ENCODE data around the gene SMO. TPM values are rescaled to one million over a fixed set of nuclear protein-coding genes. Genes with fewer than 3 reads are reported as not detected.
"Not testable (repeated sequence)": the region's sequence is repeated elsewhere in the genome, so short reads cannot be mapped to it uniquely, and the experiment has no call there.

The SMO gene
- polyA plus RNA-seq, 5 donors, result 49.9 to 63.8 (median 59.7) TPM

DNA sequence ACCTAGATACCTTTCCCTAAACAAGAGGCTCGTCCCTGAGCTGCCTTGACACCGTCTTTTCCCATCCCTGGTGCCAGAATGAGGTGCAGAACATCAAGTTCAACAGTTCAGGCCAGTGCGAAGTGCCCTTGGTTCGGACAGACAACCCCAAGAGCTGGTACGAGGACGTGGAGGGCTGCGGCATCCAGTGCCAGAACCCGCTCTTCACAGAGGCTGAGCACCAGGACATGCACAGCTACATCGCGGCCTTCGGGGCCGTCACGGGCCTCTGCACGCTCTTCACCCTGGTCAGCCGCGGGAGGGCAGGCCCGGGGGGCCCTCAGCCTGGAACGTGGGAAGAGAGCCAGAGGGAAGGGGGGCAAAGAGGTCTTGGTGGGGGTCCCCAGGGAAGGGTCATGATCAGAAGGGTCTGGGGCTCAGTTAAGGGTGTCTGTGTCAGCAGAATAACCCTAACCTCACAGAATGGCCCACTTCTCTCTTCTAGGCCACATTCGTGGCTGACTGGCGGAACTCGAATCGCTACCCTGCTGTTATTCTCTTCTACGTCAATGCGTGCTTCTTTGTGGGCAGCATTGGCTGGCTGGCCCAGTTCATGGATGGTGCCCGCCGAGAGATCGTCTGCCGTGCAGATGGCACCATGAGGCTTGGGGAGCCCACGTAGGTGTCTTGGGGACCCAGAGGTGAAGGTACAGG lies 16.8 kb downstream of the SMO start:
- DNase-seq, result no peak

DNA sequence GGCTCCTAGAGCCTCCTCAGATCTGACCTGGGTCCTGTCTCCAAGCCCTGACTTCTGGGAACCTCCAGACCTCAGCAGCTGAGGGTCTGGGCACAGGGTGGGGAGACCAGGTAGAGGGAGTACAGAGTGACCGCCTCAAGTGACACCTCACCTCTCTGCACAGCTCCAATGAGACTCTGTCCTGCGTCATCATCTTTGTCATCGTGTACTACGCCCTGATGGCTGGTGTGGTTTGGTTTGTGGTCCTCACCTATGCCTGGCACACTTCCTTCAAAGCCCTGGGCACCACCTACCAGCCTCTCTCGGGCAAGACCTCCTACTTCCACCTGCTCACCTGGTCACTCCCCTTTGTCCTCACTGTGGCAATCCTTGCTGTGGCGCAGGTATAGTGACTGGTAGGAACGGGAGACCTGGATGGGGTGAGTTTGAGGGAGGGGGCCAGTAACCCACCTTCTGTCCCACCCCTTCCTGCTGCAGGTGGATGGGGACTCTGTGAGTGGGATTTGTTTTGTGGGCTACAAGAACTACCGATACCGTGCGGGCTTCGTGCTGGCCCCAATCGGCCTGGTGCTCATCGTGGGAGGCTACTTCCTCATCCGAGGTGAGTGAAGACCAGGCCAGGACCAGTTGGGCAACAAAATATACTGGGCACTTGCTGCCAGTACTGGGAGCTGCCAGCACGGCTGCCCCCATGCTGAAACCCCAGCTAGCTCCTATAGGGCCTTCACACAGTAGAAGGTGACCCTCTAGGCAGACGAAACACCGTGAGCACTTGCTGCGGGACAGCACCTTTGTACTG lies 17.8 kb downstream of the SMO start:
- no peak for DNase-seq

DNA sequence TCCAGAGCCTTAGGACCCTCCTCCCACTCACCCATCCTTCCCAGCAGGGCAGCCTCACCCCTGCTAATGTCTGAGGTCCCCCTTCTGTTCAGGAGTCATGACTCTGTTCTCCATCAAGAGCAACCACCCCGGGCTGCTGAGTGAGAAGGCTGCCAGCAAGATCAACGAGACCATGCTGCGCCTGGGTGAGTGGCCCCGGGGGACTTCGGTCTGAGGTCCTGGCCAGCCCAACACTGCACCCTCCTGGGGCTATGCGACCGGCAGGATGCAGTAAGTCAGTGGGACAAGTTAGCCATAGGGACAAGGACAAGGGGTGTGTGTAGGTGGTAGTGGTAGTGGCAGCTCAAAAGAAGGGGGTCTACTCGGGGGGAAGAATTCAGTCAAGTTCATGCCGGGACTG lies 20.2 kb downstream of the SMO start:
- DNase-seq, result no peak

DNA sequence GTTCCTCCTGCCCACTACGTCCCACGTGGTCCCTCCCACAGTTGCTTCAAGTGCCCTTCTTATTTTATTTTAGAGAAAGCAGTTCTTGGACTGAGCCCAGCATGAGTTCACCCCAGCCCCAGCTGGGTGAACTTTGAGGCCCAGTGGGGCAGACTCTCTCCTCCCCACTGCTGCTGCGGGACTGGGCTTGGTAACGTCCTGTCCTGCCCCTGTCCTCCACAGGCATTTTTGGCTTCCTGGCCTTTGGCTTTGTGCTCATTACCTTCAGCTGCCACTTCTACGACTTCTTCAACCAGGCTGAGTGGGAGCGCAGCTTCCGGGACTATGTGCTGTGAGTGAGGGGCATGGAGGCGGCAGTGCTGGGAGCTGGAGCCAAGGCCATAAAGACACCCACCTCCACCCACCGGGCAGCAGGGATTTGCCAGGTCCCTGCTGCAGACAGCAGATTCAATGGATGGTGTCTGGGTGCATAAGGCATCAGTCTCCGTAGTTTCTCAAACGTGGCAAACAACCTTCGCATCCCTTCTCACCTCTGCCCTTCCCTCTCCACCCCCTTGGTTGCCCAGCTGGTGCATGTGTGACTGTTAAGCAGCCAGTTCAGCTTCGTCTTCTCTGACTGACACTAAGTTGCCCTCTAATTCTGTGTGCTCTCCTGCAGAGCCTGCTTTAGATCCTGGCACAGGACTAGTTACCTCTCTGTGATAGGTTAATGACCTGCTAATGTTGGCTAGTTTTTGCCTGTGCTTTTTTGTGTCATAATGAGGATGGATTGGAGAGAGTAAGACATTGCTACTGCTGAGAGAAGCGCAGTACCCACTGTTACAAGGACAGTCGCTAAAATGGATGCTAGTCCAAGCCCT lies 20.9 kb downstream of the SMO start:
- DNase-seq, result no peak

DNA sequence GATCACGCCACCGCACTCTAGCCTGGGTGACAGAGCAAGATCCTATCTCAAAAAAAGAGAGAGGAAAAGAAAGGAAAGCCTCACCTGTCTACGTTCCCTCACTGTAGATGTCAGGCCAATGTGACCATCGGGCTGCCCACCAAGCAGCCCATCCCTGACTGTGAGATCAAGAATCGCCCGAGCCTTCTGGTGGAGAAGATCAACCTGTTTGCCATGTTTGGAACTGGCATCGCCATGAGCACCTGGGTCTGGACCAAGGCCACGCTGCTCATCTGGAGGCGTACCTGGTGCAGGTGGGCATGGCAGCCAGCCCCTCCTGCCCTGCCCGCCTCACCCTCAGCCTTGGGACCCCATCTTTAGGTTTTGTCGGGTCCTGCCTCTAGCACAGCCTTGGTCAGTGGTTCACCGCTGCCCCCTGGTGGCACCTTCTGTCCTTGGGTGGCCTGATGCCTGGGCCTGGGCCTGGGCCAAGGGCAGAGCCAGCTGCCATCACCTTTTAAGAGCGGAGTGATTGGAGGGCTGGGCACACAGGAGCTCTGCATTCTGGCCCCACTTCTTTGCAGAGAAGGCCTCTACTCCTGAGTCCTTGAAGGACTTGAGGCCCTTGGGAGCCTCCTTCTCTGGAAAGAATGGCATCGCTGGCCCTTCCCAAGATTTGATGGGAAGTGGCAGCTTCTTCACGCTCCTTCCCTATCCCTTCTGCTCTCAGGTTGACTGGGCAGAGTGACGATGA lies 22.0 kb downstream of the SMO start:
- peak in 1 of 2 donors; percentile 58 for DNase-seq

DNA sequence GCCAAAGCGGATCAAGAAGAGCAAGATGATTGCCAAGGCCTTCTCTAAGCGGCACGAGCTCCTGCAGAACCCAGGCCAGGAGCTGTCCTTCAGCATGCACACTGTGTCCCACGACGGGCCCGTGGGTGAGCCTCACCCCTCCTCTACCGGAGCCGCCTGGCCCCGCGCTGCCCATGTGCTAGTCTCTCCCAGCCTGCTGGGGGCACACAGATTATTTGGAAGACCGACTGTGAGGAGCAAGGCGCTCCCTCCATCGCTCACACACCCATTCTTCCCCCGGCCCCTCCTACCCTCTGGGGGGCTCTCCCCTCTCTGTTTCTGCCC lies 22.5 kb downstream of the SMO start:
- no peak for DNase-seq

DNA sequence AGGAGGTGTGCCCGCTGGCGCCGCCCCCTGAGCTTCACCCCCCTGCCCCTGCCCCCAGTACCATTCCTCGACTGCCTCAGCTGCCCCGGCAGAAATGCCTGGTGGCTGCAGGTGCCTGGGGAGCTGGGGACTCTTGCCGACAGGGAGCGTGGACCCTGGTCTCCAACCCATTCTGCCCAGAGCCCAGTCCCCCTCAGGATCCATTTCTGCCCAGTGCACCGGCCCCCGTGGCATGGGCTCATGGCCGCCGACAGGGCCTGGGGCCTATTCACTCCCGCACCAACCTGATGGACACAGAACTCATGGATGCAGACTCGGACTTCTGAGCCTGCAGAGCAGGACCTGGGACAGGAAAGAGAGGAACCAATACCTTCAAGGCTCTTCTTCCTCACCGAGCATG lies 23.7 kb downstream of the SMO start:
- no peak for DNase-seq

DNA sequence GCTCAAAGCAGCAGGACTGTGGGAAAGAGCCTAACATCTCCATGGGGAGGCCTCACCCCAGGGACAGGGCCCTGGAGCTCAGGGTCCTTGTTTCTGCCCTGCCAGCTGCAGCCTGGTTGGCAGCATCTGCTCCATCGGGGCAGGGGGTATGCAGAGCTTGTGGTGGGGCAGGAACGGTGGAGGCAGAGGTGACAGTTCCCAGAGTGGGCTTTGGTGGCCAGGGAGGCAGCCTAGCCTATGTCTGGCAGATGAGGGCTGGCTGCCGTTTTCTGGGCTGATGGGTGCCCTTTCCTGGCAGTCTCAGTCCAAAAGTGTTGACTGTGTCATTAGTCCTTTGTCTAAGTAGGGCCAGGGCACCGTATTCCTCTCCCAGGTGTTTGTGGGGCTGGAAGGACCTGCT lies 24.2 kb downstream of the SMO start:
- DNase-seq, result no peak

DNA sequence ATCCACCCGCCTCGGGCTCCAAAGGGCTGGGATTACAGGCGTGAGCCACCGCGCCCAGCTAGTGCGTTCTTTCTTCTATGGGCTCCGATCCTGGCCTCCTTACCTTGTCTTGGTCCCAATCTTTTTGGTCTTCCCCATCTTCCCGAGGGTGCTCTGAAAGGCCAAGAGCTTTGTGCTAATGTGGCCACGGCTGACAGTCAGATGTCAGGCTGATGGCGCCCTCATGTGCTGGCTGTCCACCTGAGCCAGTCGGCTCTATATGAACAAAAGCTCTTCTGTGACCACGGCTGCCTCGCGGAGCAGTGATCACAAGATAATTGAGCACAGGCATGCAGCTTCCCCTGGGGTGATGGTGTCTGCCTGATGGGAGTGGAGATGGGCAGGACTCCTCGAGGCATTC lies 25.4 kb downstream of the SMO start:
- no peak for DNase-seq

DNA sequence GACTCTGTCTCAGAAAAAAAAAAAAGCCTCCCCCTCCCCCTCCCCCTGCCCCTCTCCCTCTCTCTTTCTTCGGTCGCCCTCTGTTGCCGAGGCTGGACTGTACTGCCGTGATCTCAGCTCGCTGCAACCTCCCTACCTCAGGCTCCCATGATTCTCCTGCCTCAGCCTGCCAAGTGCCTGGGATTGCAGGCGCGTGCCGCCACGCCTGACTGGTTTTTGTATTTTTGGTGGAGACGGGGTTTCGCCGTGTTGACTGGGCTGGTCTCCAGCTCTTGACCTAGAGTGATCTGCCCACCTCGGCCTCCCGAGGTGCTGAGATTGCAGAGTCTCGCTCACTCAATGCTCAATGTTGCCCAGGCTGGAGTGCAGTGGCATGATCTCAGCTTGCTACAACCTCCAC lies 27.3 kb downstream of the SMO start:
- not testable (repeated sequence) for DNase-seq

DNA sequence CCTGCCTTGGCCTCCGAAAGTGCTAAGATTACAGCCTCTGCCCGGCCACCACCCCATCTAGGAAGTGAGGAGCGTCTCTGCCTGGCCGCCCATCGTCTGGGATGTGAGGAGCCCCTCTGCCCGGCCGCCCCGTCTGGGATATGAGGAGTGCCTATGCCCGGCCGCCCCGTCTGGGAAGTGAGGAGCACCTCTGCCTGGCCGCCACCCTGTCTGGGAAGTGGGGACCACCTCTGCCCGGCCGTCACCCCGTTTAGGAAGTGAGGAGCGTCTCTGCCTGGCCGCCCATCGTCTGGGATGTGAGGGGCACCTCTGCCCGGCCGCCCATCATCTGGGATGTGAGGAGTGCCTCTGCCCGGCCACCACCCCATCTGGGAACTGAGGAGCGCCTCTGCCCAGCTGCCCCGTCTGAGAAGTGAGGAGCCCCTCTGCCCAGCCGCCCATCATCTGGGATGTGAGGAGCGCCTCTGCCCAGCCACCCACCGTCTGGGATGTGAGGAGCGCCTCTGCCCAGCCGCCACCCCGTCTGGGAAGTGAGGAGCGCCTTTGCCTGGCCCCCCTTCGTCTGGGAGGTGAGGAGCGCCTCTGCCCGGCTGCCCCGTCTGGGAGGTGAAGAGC lies 27.8 kb downstream of the SMO start:
- DNase-seq, result not testable (repeated sequence)

DNA sequence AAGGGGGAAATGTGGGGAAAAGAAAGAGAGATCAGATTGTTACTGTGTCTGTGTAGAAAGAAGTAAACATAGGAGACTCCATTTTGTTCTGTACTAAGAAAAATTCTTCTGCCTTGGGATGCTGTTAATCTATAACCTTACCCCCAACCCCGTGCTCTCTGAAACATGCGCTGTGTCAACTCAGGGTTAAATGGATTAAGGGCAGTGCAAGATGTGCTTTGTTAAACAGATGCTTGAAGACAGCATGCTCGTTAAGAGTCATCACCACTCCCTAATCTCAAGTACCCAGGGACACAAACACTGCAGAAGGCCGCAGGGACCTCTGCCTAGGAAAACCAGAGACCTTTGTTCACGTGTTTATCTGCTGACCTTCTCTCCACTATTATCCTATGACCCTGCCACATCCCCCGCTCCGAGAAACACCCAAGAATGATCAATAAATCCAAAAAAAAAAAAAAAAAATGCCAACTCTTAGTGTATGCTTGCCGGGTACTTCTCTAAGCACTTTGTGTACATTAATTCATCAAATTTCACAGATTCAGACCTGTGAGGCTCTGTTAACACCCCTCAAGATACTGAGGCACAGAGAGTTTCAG lies 28.5 kb downstream of the SMO start:
- DNase-seq, result not testable (repeated sequence)

DNA sequence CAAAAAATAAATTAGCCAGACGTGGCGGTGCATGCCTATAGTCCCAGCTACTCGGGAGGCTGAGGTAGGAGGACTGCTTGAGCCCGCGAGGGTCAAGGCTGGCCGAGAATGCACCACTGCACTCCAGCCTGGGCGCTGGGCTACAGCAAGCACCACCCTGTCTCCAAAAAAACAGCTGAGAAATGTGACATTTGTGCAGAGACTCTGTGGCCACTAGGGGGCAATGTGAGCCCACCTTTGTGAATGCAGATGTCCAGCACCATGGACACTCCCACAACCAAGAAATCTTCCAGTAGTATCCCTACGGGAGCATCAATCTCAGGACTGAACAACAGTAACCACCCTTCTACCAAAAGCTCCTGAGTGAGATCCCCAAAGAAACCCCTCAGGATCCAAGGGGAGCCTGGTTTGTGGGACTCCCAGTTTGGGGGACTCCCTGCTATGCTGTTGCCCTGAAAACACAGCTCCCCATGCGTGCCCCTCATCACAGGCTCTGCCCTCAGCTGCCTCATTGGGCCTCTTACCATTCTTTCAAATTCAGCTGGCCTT lies 30.2 kb downstream of the SMO start:
- DNase-seq, result peak; percentile 57 to 74

DNA sequence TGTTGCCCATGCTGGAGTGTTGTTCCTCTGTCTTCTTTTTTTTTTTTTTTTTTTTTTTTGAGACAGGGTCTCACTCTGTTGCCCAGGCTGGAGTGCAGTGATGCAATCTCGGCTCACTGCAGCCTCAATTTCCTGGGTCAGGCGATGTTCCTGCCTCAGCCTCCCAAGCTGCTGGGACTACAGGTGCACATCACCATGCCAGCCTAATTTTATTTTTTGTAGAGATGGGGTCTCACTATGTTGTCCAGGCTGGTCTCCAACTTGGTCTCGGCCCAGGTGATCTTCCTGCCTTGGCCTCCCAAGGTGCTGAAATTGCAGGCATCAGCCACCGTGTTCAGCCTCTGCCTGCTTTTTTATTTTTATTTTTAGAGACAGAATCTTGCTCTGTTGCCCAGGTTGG lies 30.7 kb downstream of the SMO start:
- DNase-seq, result not testable (repeated sequence)

DNA sequence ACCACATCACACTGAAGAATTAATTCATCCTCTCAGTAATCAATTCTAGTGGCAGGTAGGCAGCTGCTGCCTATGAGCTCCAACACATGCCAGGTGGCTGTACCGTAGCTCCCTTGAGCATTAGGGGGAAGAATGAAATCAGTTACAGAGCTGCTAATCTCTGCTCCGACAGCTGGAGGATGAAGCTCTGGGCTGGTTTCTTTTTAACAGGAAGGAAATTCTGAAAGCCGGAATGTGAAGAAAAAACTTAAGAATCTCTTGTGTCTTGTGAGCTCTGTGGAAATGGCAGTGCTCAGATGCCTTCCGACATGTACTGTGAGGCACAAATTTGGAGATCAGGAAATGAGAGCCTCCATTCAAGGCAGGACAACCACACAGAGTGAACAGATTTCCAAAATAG lies 33.6 kb downstream of the SMO start:
- DNase-seq, result no peak

DNA sequence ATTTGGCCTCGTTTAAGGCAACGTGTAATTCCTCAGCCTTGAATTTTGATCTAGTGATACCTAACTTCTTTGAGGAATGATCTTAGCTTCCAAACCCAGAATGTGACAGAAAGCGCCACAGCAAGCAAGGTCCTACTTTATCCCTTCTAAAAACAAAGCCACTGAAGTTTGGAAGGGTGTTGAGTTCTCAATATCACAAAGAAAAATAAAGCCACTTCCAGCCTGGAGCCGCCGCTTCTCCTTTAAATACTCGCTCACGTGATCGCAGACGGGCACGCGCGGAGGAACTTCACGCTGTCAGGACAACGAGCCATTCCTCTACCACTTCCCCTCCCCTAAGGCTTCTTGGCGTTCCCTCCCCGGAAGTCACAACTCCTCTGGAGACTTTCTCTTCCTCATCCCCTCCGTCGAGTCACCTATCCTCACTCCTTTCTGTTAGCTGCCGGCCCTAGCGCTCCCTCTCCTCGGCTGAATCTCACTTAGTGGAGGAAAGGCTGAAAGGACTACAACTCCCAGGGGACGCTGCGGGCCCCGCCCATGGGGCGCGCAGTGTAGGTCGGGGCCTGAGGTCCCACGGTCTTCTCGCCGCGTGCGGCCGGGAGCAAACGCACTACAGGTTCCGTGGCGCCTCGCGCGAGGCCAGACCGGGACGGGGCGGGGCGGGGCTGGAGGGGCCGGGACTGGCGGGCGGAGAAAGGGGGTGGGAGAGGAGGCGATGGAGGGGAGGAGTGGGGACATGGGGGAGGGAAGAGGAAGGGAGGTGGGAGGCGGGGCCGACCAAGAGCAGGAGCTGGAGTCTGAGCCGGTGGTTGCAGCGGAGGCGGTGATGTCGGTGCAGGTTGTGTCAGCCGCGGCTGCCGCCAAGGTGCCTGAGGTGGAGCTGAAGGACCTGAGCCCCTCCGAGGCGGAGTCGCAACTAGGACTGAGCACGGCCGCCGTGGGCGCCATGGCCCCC lies 36.1 kb downstream of the SMO start, which contains the start of gene AHCYL2:
Gene AHCYL2, plus strand, starts transcription at position 780 of the 955 bp plus-strand sequence.
- DNase-seq, result peak; percentile 98 to 99

DNA sequence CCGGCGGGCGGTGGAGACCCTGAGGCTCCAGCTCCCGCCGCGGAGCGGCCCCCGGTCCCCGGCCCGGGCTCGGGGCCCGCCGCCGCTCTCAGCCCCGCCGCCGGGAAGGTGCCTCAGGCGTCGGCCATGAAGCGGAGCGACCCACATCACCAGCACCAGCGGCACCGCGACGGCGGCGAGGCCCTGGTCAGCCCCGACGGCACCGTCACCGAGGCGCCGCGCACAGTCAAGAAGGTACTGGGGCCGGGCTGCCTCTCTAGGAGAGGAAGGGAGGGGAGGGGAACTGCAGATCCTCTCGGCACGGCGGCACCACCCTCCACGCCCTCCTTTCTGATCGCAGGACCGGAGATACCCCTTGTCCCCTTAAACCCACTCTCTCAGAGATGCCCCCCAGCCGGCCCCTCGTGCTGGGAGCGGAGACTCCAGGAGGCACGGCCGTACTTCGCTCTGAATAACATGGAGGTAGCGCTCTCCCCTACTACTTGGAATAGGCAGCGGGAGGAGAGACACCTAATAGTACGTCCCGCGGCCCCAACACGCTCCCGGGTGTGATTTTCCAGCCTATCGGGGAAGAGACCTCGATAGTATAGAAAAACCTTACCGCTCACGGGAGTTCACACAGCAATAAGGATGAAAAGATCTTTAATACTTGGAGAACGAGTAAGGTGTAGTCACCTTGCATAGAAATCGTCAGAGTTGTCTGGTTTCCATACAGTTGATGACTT lies 36.9 kb downstream of the SMO start:
- peak in 1 of 2 donors; percentile 37 for DNase-seq

DNA sequence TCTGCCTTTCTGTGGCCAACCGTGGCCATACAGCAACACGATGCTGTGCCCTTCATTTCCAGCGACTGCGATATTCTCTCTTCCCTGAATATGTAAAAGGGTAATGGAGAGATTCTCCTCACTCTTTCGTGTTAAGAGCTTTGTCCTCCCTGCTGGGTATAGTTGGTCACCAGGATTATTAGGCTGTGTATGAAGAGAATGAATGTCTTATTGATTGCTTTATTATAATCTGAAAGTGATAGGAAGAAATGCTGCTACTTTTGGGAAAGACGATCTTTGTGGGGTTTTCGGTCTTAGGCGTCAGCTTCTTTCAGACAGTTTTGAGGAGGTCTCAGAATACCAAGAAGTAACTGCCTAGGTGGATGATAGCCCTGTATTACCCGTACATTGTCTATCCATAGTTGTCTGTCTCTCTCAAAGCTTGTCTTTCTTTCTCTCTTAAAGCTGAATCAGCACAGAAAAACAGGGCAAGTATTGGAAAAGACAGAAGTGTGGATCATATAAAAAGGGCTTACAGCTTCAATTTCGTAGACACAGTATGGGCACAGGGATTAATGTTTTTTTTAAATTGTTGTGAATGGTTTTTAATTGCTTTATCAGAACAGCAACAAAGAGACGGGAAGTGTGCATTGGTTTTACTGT lies 37.6 kb downstream of the SMO start:
- peak in 1 of 2 donors; percentile 28 for DNase-seq
